Cardiac muscle cell (in vitro differentiated cells and primary cell): ENCODE results near the gene RNF207. TPM values are rescaled to one million over a fixed set of nuclear protein-coding genes. Genes with fewer than 3 reads are reported as not detected.

ENCODE experiments used
- DNase-seq, 2 donors: peaks; one replicate each; pipeline versions ENCODE4 v3.0.0 to v3.0.0-alpha.2; 2010 to 2017; ENCODE audit warnings: low read depth in 1 of 2, low spot score in 1 of 2
- H3K27ac ChIP-seq: fragments of 200-600 bp; sonication (generic); 2 replicates; pipeline ENCODE4 v1.5.1; 2016
- H3K27me3 ChIP-seq: fragments of 200-600 bp; sonication (generic); 2 replicates; pipeline ENCODE4 v1.6.0; 2016; ENCODE audit warnings: control low read depth
- H3K36me3 ChIP-seq: fragments of 200-600 bp; sonication (generic); 2 replicates; pipeline ENCODE4 v1.5.1; 2016; ENCODE audit warnings: control low read depth
- H3K4me1 ChIP-seq: fragments of 200-600 bp; sonication (generic); 2 replicates; pipeline ENCODE4 v1.8.1; 2017; ENCODE audit warnings: low read depth, mild to moderate bottlenecking, mixed run types
- H3K4me3 ChIP-seq: fragments of 200-600 bp; sonication (generic); 2 replicates; pipeline ENCODE4 v1.5.1; 2016; ENCODE audit warnings: mild to moderate bottlenecking
- H3K9me3 ChIP-seq: fragments of 200-600 bp; sonication (generic); 2 replicates; pipeline ENCODE4 v1.5.1; 2017; ENCODE audit warnings: low read depth, mild to moderate bottlenecking, control low read depth
- polyA plus RNA-seq: library from polyadenylated mRNA; unstranded; fragments of >200 nt; fragmentation: Nextera tagmentation; extraction: Ambion mirVana; gene quantifications from 2 replicates; pipeline ENCODE4 v1.2.1, GENCODE V29; 2016
- total RNA-seq: library from RNA; depleted of rRNA; stranded (reverse); fragments of >200 nt; gene quantifications from 2 replicates; pipeline ENCODE4 v1.2.3, GENCODE V29; 2016
- TF ChIP-seq, protein P1 (sequence below): IDR thresholded peaks from 2 replicates; pipeline ENCODE4 v1.5.1; 2012; ENCODE audit warnings: low read depth, mild to moderate bottlenecking, low read length

RNF207 gene
- total and polyA plus RNA-seq, 2 experiments from 2014 or later: 180 to 273 TPM

- Histone ChIP-seq H3K27ac (peak within 1 kb of the TSS; percentile 91), H3K9me3 (no peaks in the 10 kb centered on the region), H3K4me3 (peak within 1 kb of the TSS; percentile 99), H3K4me1 (peaks cover 15% of the 10 kb centered on the region), H3K36me3 (peaks cover 15% of the 10 kb centered on the region), H3K27me3 (no peaks in the 10 kb centered on the region)
- peak; percentile 99 to 100 for DNase-seq
- TF ChIP-seq, protein P1, sequence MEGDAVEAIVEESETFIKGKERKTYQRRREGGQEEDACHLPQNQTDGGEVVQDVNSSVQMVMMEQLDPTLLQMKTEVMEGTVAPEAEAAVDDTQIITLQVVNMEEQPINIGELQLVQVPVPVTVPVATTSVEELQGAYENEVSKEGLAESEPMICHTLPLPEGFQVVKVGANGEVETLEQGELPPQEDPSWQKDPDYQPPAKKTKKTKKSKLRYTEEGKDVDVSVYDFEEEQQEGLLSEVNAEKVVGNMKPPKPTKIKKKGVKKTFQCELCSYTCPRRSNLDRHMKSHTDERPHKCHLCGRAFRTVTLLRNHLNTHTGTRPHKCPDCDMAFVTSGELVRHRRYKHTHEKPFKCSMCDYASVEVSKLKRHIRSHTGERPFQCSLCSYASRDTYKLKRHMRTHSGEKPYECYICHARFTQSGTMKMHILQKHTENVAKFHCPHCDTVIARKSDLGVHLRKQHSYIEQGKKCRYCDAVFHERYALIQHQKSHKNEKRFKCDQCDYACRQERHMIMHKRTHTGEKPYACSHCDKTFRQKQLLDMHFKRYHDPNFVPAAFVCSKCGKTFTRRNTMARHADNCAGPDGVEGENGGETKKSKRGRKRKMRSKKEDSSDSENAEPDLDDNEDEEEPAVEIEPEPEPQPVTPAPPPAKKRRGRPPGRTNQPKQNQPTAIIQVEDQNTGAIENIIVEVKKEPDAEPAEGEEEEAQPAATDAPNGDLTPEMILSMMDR: no peak
These were observed 6.4 kb upstream of the RNF207 start, which contains the start of gene RPL22 for GRCh38 chr1:6199298-6200187. Gene RPL22, minus strand, starts transcription at chr1:6199595. Its CDS starts 22 bp downstream, at chr1:6199573.

DNA sequence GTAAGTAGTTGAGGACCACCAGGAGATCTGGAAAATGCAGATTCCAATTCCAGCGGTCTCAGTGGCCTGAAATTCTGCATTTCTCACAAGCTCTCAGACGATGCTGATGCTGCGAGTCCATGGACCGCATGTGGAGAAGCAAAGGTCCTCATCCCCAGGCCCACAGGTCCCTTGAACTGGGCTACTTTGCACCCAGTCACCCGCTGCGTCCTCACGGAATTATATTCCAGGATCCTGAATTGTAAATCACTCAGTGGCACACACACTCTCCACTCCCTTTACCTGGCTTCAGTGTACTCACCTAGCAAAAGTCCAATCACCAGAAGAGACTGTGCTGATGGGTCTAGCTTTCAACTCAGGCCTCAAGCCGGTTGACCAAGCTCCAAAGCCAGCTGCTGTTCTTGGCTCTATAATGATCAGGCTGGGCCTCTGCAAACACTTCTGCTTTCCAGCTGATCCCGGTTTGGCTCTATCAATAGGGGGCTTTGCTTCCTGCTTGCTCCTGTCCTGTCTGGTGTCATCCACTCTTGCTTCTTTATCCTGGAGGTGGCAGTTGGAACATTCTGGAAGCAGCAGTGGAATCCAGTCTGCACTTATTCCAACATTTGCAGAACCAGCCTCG is 5.6 kb upstream of the RNF207 start:
- Histone ChIP-seq H3K27ac (peak overlapping the region; percentile 91), H3K4me3 (peak overlapping the region; percentile 99), H3K4me1 (peaks cover 20% of the 10 kb centered on the region), H3K36me3 (peaks cover 12% of the 10 kb centered on the region), H3K27me3 (no peaks in the 10 kb centered on the region), H3K9me3 (no peaks in the 10 kb centered on the region)
- DNase-seq: no peak
- TF ChIP-seq, protein P1: no peak

- TF ChIP-seq, protein P1: no peak
- peaks cover 4% of the 10 kb centered on the region for H3K36me3 ChIP-seq
- no peak overlapping the region for H3K27ac ChIP-seq
- H3K27me3 ChIP-seq: no peaks in the 10 kb centered on the region
- no peaks in the 10 kb centered on the region for H3K9me3 ChIP-seq
- H3K4me3 ChIP-seq: no peak overlapping the region
- no peak for DNase-seq
- peaks cover 30% of the 10 kb centered on the region for H3K4me1 ChIP-seq
These were observed 3.7 kb upstream of the RNF207 start for GRCh38 chr1:6202256-6202655.

DNA sequence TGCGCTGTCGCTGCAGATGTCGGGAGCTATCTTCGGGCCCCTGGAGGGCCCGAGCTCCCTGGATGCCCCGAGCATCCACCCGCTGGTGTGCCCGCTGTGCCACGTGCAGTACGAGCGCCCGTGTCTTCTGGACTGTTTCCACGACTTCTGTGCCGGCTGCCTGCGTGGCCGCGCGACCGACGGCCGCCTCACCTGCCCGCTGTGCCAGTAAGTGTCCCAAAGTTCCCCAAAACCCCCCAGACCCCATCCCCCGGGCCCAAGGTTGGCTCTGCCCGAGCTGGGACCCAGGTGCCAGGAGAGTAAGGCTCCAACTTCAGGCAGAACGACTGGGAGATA is 569 bp downstream of the RNF207 start:
- H3K27me3 ChIP-seq: no peaks in the 10 kb centered on the region
- peaks cover 7% of the 10 kb centered on the region for H3K36me3 ChIP-seq
- DNase-seq: no peak
- peak overlapping the region; percentile 99 for H3K27ac ChIP-seq
- TF ChIP-seq, protein P1: no peak
- no peaks in the 10 kb centered on the region for H3K9me3 ChIP-seq
- peaks cover 37% of the 10 kb centered on the region for H3K4me1 ChIP-seq
- H3K4me3 ChIP-seq: peak overlapping the region; percentile 56

- H3K36me3 ChIP-seq: peaks cover 15% of the 10 kb centered on the region
- DNase-seq: peak in 1 of 2 donors; percentile 79
- TF ChIP-seq, protein P1: no peak
- no peaks in the 10 kb centered on the region for H3K9me3 ChIP-seq
- no peaks in the 10 kb centered on the region for H3K27me3 ChIP-seq
- peak overlapping the region; percentile 56 for H3K4me3 ChIP-seq
- H3K27ac ChIP-seq: peak overlapping the region; percentile 99
- H3K4me1 ChIP-seq: peaks cover 37% of the 10 kb centered on the region
These were observed 1.4 kb downstream of the RNF207 start for GRCh38 chr1:6207075-6207885.
